A172 (cell line): ENCODE data around the gene APBA2. TPM values are rescaled to one million over a fixed set of nuclear protein-coding genes. Genes with fewer than 3 reads are reported as not detected.

Experiments used
- DNase-seq: peaks from one replicate; pipeline ENCODE4 v3.0.0-alpha.2; 2015; ENCODE audit warnings: low spot score
- total RNA-seq: library from RNA; depleted of rRNA; stranded (reverse); fragments of >200 nt; shearing (Covaris generic); gene quantifications from 2 replicates; pipeline ENCODE4 v1.2.3, GENCODE V29; 2014

APBA2 gene
- total RNA-seq, 1 experiment from 2014 or later: 34.8 TPM

GRCh38 chr15:29058903-29059539, 173.2 kb downstream of the APBA2 start:
- DNase-seq: no peak

GRCh38 chr15:29059871-29060640, 174.3 kb downstream of the APBA2 start:
- DNase-seq: no peak

- no peak for DNase-seq
Measured at GRCh38 chr15:29061746-29062145, 176.0 kb downstream of the APBA2 start.

GRCh38 chr15:29062179-29062591, 176.4 kb downstream of the APBA2 start:
- DNase-seq: no peak

DNA sequence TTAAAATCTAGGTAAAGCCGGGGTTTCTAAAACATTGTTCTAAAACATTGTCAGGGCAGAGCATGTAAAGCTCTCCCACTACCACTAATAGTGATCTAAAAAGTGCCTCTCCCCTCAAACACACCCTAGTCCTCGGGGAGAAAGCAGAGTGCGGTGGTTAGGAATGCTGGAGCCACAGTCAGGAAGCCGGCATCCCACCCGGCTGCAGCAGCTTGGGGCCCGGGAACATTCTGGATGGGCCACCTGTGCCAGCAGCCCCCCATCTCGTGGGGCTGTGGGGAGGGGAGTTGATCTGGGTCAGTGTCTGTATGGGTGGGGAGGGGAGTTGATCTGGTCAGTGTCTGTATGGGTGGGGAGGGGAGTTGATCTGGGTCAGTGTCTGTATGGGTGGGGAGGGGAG, 176.9 kb downstream of the APBA2 start:
- DNase-seq: no peak

GRCh38 chr15:29063646-29064045, 177.9 kb downstream of the APBA2 start:
- DNase-seq: no peak

- DNase-seq: no peak
Measured at GRCh38 chr15:29064290-29064689, 178.5 kb downstream of the APBA2 start.

- DNase-seq: no peak
Measured at GRCh38 chr15:29064731-29065130, 179.0 kb downstream of the APBA2 start.

GRCh38 chr15:29065571-29065970, 179.8 kb downstream of the APBA2 start:
- no peak for DNase-seq

DNA sequence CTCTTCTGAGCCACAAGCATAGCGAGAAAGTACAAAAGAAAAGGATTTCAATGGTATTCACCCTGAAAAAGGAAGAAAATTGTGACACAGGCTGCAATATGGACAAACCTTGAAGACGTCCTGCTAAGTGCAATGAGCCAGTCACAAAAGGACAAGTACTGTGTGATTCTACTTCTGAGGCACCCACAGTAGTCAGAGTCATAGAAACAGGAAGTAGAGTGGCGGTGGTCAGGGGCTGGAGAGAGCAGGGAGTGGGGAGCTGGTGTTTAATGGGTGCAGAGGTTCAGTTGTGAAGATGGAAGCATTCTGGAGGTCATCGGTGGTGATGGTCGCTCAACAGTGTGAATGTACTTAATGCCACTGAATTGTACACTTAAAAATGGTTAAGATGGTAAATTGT, 180.5 kb downstream of the APBA2 start:
- DNase-seq: no peak

DNA sequence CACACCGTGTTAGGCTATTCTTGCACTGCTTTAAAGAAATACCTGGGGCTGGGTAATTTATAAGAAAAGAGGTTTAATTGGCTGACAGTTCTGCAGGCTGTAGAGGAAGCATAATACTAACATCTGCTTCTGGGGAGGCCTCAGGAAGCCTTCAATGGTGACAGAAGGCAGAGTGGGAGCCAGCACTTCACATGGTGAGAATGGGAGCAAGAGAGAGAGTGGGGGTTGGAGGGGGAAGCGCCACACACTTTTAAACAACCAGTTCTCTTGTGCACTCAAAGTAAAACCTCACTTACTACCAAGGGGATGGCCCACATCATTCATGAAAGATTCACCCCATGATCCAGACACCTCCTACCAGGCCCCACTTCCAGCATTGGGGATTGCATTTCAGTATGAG, 181.1 kb downstream of the APBA2 start:
- no peak for DNase-seq

DNA sequence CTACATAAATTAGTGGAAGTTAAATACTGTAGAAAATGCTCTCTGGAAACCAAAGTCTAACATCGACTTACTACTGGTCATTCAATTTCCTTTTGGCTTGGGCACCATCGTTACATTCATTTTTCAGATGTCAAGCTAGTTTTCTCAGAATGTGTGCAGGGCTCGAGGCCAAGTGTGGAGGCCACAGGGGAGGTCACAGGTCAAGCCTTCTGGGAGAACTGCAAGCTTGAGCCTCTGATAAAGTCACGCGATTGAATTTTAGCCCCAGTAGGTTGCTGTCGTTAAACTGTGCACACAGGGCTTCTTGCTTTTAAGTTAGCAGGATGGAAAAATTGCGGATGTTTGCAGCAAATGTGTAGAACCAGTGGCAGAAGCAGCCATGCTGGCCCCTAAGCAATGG, 182.2 kb downstream of the APBA2 start:
- no peak for DNase-seq

DNA sequence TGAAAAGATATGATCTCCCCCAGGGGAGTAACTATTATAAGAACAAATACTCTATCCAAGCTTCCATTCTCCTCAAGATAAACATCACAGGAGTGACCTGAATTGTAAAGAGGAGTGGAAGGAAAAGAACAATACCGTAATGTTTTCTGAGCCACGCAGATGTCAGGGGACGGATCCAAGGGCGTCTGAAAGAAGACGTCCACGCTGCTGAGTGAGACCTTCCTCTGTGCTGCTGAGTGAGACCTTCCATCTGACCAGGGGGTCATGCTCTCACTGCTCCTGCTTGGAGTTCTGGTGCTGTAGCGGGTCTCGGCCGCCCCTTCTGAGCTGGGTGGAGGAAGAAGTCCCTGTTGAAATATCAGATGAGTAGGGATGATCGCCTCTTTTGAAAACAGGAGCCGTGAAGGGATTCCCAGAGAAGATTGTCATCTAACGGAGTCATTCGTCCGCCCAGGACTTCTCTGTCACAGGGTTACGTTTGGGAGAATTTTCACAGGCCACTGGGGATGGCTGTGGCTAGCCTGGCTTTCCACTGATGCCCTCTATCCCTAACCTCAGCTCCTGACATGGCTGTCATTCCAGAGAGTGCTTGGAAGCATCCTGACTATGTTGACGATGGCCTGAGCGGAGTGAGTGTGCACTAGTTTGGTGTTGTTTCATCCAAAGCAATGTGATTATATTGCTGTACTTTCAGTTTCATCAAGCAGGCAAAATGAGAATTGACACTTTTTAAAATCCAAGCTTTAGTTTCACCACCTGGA, 184.9 kb downstream of the APBA2 start:
- no peak for DNase-seq

DNA sequence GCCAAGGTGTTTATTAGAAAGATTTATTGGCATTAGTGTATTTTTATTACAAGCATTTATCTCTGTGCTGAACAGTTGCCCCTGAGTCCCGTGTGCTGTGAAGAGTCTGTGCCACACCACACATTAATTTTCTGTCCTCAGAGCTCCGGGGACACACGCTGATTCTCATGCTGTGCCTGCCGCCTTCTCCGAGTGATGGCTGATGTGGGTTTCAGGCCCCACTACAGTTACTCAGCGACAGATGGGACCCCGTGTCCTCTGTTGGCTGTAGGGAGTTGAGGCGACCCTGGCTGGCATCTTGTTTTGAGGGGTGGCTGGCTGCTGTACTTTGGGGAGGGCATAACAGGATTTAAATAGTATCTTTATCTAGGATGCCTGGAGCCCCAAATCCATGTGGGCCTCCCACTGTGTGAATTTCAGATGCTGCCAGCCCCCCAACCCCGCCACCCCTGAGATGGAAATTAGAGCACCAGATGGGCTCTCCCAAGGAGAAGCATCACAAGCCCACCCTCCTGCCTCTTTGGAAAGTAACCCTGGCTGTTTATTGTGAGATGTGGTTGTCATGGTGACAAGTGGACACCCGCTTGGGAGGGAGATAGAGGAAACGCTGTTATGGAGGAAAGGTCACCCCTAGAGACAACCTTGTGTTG, 185.6 kb downstream of the APBA2 start:
- no peak for DNase-seq

GRCh38 chr15:29071882-29072273, 186.1 kb downstream of the APBA2 start:
- DNase-seq: no peak

DNA sequence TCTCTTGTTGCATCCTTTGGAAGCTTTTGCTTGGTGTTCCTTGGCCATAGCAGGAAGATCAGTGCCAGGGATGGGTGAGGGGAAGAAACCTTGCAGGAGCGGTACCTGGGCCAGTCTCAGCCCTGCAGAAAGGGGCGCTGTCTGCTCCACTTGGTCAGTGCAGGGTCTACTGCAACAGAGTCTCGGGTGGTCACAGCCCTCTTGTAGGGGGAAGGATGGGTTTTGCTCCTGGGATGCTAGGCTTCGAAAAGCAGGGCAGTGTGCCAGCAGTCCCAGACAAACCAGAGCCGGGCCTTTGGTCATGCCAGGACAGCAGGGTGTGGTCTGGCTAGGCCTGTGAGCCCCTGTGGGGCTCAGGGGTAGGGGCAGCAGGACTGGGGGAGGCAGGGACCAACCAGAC, 186.7 kb downstream of the APBA2 start:
- DNase-seq: no peak

- DNase-seq: no peak
Measured at GRCh38 chr15:29074045-29074444, 188.3 kb downstream of the APBA2 start.

- DNase-seq: no peak
Measured at GRCh38 chr15:29078541-29078940, 192.8 kb downstream of the APBA2 start.

- DNase-seq: no peak
Measured at GRCh38 chr15:29079479-29079878, 193.7 kb downstream of the APBA2 start.

DNA sequence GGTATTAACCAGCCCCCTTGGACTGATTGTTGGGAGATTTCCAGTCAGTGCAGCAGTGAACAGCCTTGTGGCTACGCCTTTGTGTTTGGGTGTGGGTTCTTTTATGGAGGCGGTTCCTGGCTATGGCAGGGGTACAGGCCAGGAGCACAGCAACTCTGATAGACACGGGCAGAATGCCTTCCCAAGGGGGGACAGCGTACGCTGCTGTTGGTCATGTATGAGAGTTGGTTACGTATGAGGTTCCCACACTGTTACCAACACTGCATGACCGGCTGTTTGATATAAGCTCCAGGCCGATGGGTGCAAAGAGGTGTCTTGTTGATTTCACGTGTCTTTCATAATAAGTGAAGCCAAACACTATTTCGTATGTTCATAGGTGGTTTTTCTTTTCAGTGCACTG, 196.0 kb downstream of the APBA2 start:
- no peak for DNase-seq

GRCh38 chr15:29083161-29083560, 197.4 kb downstream of the APBA2 start:
- DNase-seq: no peak

GRCh38 chr15:29083858-29084257, 198.1 kb downstream of the APBA2 start:
- DNase-seq: no peak
